RWPE1 (cell line): ENCODE measurements around the gene TBXA2R.
"Not testable (repeated sequence)": the region's sequence is repeated elsewhere in the genome, so short reads cannot be mapped to it uniquely, and the experiment has no call there.

Experiments used
- CTCF ChIA-PET: fragments of 350-600 bp; sonication (Branson Sonifier 250); formaldehyde crosslinking; extraction: SDS; loops from one replicate; lab custom pipeline; 2021; lab: Yijun Ruan, JAX
- POLR2A ChIA-PET: fragments of 400-600 bp; formaldehyde crosslinking; extraction: SDS; loops from one replicate; lab custom pipeline; 2020; ENCODE audit warnings: antibody characterized with exemption; ENCODE audit not compliant: low non-redundant PET; lab: Yijun Ruan, JAX
- DNase-seq: peaks from one replicate; pipeline ENCODE4 v3.0.0; 2012; ENCODE audit warnings: low spot score
- H3K27ac ChIP-seq: fragments of 450-650 bp; 2 replicates; pipeline ENCODE4 v1.5.1; 2017
- TF ChIP-seq, protein P1 (sequence below): fragments of 450-650 bp; conservative IDR thresholded peaks from 2 replicates; pipeline ENCODE4 v1.5.1; 2017; ENCODE audit warnings: low read depth, mild to moderate bottlenecking

TBXA2R gene

DNA sequence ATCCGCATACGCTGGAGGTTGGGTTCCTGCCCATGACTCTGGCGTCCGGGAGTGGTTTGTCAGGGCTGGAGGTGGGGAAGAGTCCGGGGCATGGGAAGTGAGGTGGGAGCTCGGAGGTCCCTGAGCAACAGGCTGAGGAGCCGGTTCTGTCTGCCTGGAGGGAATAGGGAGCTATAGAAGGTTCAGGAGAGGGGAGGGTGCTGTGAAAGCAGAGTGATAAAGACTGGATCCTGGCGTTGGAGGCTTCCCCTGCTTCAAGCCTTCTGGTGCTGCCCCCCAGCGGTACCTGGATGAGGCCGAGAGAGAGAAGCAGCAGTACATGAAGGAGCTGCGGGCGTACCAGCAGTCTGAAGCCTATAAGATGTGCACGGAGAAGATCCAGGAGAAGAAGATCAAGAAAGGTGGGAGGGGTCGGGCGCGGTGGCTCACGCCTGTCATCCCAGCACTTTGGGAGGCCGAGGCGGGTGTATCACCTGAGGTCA is 31.4 kb downstream of the TBXA2R start:
- DNase-seq: no peak
- TF ChIP-seq, protein P1, sequence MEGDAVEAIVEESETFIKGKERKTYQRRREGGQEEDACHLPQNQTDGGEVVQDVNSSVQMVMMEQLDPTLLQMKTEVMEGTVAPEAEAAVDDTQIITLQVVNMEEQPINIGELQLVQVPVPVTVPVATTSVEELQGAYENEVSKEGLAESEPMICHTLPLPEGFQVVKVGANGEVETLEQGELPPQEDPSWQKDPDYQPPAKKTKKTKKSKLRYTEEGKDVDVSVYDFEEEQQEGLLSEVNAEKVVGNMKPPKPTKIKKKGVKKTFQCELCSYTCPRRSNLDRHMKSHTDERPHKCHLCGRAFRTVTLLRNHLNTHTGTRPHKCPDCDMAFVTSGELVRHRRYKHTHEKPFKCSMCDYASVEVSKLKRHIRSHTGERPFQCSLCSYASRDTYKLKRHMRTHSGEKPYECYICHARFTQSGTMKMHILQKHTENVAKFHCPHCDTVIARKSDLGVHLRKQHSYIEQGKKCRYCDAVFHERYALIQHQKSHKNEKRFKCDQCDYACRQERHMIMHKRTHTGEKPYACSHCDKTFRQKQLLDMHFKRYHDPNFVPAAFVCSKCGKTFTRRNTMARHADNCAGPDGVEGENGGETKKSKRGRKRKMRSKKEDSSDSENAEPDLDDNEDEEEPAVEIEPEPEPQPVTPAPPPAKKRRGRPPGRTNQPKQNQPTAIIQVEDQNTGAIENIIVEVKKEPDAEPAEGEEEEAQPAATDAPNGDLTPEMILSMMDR: peak; percentile 37; the same call in 1 of the 2 replicates
- ChIA-PET CTCF (interaction anchor here (0.6 to 1.7 kb wide), 5 partner anchors 10 to 48 kb away, joined by 3 to 7 read pairs (median 4); partner anchors contain the start of gene GIPC3), POLR2A (no interaction called here)
- H3K27ac ChIP-seq: peak overlapping the region; percentile 81; the same call in 1 of the 2 replicates

DNA sequence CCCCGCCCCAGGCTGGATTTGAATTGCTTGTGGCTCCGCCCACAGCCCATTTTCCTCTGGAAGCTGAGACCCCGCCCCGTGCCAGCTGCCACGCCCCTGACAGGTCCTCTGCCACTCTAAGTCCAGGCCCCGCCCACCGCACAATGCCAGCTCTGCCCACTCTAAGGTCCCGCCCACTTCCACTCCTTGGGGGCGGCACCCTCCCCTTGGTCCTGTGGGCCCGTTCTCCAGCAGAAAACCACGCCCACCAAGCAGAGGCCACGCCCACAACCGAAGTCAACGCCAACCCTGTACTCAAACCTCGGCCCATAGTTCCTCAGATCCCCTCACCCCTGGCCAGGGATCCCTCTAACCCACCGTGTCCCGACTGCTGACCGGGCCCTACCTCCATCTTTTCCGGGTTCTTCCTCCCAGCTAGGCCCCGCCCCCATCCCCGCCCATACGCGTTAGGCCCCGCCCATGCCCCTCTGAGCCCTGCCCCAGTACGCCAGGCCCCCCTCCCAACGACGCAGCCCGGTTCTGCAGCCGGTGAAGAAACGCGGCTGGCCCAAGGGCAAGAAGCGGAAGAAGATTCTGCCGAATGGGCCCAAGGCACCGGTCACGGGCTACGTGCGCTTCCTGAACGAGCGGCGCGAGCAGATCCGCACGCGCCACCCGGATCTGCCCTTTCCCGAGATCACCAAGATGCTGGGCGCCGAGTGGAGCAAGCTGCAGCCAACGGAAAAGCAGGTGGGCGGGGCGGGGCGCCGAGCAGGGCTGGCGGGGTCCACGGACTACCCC is 32.6 kb downstream of the TBXA2R start:
- H3K27ac ChIP-seq: peak overlapping the region; percentile 81
- TF ChIP-seq, protein P1: no peak
- DNase-seq: peak; percentile 89
- ChIA-PET POLR2A (interaction anchor here (0.5 kb wide), 1 partner anchor 20 kb away, joined by 3 read pairs; no protein-coding TSS in a partner anchor), CTCF (interaction anchor here (1.1 to 1.6 kb wide), 2 partner anchors 11 to 29 kb away, joined by 3 to 4 read pairs; partner anchors contain the start of gene GIPC3)

DNA sequence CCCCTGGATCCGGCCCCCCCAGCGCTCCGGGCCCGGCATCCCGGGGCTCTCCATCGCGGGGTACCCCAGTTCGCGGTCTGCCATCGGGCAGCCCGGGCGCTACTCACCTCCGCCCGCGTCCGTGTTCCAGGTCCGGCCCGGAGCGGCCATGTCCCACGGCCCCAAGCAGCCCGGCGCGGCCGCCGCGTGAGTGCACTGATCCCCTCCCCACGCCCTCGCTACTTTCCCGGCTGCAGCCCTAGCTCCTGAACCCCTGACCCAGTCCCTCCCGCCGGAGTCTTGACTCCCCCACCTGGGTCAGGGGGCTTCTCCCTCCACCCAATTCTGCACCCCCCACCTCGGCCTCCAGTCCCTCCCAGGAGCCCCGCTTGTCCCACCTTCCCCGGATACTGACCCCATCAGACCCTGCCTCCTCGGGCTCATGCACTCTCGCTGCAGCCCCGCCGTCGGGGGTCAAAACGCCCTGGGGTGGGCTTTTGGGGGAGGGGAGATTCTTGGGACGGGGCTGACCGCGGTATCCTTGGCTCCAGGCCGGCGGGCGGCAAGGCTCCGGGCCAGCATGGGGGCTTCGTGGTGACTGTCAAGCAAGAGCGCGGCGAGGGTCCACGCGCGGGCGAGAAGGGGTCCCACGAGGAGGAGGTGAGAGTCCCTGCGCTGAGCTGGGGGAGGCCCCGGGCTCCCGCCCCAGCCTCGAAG is 33.4 kb downstream of the TBXA2R start:
- H3K27ac ChIP-seq: peak overlapping the region; percentile 81
- TF ChIP-seq, protein P1: no peak
- CTCF ChIA-PET: interaction anchor here (1.1 kb wide), 1 partner anchor 29 kb away, joined by 3 read pairs; no protein-coding TSS in a partner anchor
- DNase-seq: no peak
- POLR2A ChIA-PET: no interaction called here

DNA sequence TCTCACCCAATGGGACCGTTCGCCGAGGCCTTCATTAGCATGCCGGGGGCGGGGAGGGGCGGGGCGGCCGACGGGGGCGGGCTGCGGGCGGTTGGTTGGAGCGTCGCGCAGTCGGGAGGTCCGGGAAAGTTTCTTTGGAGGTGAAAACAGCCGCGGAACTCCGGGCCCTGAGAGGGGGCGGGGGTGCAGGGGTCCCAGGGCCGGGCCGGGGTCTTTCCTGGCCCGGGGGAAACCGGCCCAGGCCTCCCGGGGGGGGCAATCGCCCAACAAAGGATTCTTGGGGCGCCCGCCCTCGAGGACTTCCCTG is 33.9 kb downstream of the TBXA2R start, which contains the start of gene HMG20B:
Gene HMG20B (plus strand): TSS at position 90 of the 307 bp plus-strand sequence. CDS start 366 bp downstream, outside the sequence.
- ChIA-PET CTCF (no interaction called here), POLR2A (no interaction called here)
- TF ChIP-seq, protein P1: no peak
- H3K27ac ChIP-seq: peak within 1 kb of the TSS; percentile 81
- no peak for DNase-seq

DNA sequence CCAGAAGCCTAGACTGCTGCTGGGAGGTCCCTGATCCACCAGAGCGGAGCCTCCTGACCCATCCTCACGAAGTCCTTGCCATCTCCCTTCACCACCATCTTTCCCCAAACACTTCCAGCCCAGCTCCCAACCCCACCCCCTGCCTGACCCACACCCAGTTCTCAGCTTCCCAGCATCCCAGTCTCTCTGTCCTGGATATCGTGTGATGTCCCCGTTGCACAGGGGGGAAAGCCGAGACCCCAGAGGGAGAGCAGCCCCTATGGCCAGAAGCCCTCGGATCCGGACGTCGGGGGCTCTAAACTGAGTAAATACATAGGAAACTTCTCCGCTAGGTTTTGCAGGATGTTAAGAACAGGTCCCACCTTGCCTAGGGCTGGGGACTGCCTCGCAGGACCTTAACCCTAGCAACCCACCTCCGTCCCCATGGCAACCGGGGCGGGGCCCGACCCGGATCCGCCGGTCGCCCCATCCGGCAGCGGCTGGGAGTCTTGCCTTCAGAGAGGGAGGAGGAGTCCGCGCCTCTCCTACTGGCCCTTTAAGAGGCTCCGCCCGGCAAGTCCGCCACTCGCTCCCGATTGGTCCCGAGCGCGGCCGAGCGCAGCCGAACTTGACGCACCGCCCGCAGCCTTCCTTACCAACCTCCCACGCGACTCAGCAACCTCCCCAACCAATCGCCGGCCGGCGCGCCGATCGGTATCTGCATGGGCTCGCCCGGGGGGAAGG is 34.4 kb downstream of the TBXA2R start:
- CTCF ChIA-PET: no interaction called here
- TF ChIP-seq, protein P1: no peak
- DNase-seq: peak; percentile 93
- POLR2A ChIA-PET: no interaction called here
- peak overlapping the region; percentile 81 for H3K27ac ChIP-seq

DNA sequence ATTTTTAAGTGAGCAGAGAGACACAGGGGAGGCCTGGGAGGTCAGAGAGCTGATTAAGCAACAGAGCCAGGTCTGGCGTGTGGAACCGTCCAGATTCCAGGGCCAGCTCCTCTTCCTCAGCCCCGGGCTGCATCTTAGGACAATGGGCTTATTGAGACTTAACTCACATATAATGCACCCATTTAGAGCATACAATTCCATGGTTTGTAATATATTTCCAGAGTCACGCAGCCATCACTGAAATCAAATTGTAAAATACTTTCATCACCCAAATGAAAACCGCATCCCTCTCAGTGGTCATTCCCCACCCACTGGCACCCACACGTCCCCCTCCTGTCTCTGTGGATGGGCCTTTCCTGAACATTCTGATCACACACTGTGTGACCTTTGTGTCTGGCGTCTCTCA is 36.1 kb downstream of the TBXA2R start:
- TF ChIP-seq, protein P1: no peak
- DNase-seq: no peak
- H3K27ac ChIP-seq: peak overlapping the region; percentile 81
- POLR2A ChIA-PET: no interaction called here
- CTCF ChIA-PET: interaction anchor here (0.7 kb wide), 1 partner anchor 14 kb away, joined by 5 read pairs; no protein-coding TSS in a partner anchor

DNA sequence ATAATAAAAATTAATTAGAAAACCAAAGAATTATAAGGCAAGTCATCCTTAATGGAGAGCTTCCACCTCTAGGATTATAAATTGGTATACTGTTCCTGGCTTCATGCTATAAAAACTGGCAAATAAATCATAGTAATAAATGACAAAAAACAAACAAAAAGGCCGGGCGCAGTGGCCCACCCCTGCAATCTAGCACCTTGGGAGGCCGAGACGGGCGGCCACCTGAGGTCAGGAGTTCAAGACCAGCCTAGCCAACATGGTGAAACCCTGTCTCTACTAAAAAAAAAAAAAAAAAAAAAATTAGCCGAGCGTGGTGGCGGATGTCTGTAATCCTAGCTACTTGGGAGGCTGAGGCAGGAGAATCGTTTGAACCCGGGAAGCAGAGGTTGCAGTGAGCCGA is 36.6 kb downstream of the TBXA2R start:
- H3K27ac ChIP-seq: peak overlapping the region; percentile 81
- CTCF ChIA-PET: interaction anchor here (0.7 kb wide), 1 partner anchor 14 kb away, joined by 5 read pairs; no protein-coding TSS in a partner anchor
- DNase-seq, POLR2A ChIA-PET: not testable (repeated sequence)
